GM12865 (cell line): ENCODE measurements around the gene ANKRD44.

Source experiments
- DNase-seq: peaks from one replicate; pipeline ENCODE4 v3.0.0; 2010; ENCODE audit warnings: low read depth
- H3K4me3 ChIP-seq: 2 replicates; pipeline ENCODE4 v1.5.1; 2011; ENCODE audit warnings: mild to moderate bottlenecking, low read depth, low read length, control low read depth
- CTCF ChIP-seq: IDR thresholded peaks from 2 replicates; pipeline ENCODE4 v1.5.1; 2011; ENCODE audit warnings: low read length, control low read depth, low read depth, inconsistent platforms; ENCODE audit not compliant: insufficient read depth; ENCODE audit errors: missing control alignments

ANKRD44 gene

GRCh38 chr2:197229509-197230443 lies 80.8 kb downstream of the ANKRD44 start:
- TF ChIP-seq CTCF: no peak
- DNase-seq: no peak
- no peak overlapping the region for H3K4me3 ChIP-seq

- no peak for DNase-seq
- H3K4me3 ChIP-seq: no peak overlapping the region
- no peak for TF ChIP-seq CTCF
Observed at GRCh38 chr2:197223451-197223850, 87.1 kb downstream of the ANKRD44 start.

- H3K4me3 ChIP-seq: no peak overlapping the region
- DNase-seq: no peak
- no peak for TF ChIP-seq CTCF
Observed at GRCh38 chr2:197219636-197220035, 90.9 kb downstream of the ANKRD44 start.

GRCh38 chr2:197217541-197217940 lies 93.0 kb downstream of the ANKRD44 start:
- H3K4me3 ChIP-seq: peak overlapping the region; percentile 59
- DNase-seq: no peak
- TF ChIP-seq CTCF: no peak

- no peak for TF ChIP-seq CTCF
- peak overlapping the region; percentile 59 for H3K4me3 ChIP-seq
- peak; percentile 75 for DNase-seq
Observed at GRCh38 chr2:197216361-197216979, 94.1 kb downstream of the ANKRD44 start.

GRCh38 chr2:197215748-197216360 lies 94.7 kb downstream of the ANKRD44 start:
- DNase-seq: peak; percentile 60
- no peak for TF ChIP-seq CTCF
- peak overlapping the region; percentile 59 for H3K4me3 ChIP-seq
